BLaER1 (cell line): ENCODE data around the gene GOLGA6L10.
"Not testable (repeated sequence)": the region's sequence is repeated elsewhere in the genome, so short reads cannot be mapped to it uniquely, and the experiment has no call there.

Experiments
- H3K27ac ChIP-seq: shearing (Covaris generic); formaldehyde crosslinking; 2 replicates; pipeline ENCODE4 v1.8.1; 2022
- H3K27me3 ChIP-seq: shearing (Covaris generic); formaldehyde crosslinking; 2 replicates; pipeline ENCODE4 v1.8.1; 2022
- H3K36me3 ChIP-seq: shearing (Covaris generic); formaldehyde crosslinking; 2 replicates; pipeline ENCODE4 v1.8.1; 2022
- H3K4me1 ChIP-seq: shearing (Covaris generic); formaldehyde crosslinking; 2 replicates; pipeline ENCODE4 v1.8.1; 2022
- H3K4me2 ChIP-seq: shearing (Covaris generic); formaldehyde crosslinking; 2 replicates; pipeline ENCODE4 v1.8.1; 2022
- H3K4me3 ChIP-seq: shearing (Covaris generic); formaldehyde crosslinking; 2 replicates; pipeline ENCODE4 v1.8.1; 2022
- H3K9ac ChIP-seq: shearing (Covaris generic); formaldehyde crosslinking; 2 replicates; pipeline ENCODE4 v1.8.1; 2022
- H3K9me3 ChIP-seq: shearing (Covaris generic); formaldehyde crosslinking; 2 replicates; pipeline ENCODE4 v1.8.1; 2022
- H4K20me1 ChIP-seq: shearing (Covaris generic); formaldehyde crosslinking; 2 replicates; pipeline ENCODE4 v1.8.1; 2022
- Cebpa-rat ChIP-seq: shearing (Covaris generic); IDR thresholded peaks from 2 replicates; pipeline ENCODE4 v1.8.1; 2022

The GOLGA6L10 gene, protein sequence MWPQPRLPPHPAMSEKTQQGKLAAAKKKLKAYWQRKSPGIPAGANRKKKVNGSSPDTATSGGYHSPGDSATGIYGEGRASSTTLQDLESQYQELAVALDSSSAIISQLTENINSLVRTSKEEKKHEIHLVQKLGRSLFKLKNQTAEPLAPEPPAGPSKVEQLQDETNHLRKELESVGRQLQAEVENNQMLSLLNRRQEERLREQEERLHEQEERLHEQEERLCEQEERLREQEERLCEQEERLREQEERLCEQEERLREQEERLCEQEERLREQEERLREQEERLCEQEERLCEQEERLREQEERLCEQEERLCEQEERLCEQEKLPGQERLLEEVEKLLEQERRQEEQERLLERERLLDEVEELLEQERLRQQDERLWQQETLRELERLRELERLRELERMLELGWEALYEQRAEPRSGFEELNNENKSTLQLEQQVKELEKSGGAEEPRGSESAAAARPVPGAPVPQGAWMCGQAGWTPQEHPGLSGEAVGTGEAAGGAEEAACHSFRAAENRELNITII

DNA sequence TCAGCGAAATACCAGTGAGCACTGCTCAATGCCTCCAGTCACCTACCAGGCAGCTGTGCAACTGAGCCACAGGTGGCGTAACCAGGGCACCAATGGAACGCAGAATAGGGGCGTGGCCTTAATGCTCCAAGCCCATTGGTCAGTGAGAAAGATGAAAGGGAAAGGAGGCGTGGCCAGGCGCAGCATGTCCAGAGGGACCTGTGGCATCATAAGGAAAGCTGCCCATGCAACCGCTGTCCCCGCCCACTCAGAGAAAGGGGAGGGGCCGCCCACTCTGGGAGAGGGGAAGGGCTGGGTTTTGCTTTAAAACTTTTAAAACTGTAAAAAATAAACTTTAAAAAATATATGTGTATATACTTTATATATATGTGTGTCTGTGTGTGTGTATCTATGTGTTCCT is at the start of gene GOLGA6L10:
TSS of gene GOLGA6L10 (minus strand) at position 101 of the 400 bp plus-strand sequence. CDS start at position 1, 100 bp downstream.
- not testable (repeated sequence) for H3K4me1 ChIP-seq, H3K27ac ChIP-seq, H4K20me1 ChIP-seq, H3K27me3 ChIP-seq, H3K9me3 ChIP-seq, H3K9ac ChIP-seq, H3K4me2 ChIP-seq, H3K36me3 ChIP-seq, H3K4me3 ChIP-seq

DNA sequence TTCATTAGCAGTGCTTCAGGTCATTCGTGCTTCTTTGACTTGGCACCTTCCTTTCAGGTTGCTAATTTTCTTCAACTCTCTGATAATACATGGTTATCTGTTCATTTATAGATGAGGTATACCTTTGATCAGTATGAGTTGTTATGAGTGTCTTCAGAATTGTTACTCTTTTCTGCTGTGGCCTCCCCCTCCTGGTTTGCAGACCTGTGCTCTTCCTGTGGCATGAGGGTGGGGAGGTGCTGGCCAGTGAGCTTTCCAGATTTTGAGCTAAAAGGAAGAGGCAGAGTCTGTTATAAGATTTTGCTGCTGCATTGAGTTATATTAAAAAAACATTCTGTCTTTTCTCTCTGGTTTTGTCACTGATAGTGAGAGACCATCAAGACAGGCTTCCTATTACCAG is 49.5 kb upstream of the GOLGA6L10 start:
- peaks cover 13% of the 10 kb centered on the region for H3K4me1 ChIP-seq
- no peaks in the 10 kb centered on the region for H3K36me3 ChIP-seq
- peak overlapping the region; percentile 51; the same call in 1 of the 2 replicates for H3K4me2 ChIP-seq
- peaks cover 7% of the 10 kb centered on the region; the same call in 1 of the 2 replicates for H3K9me3 ChIP-seq
- H3K27ac ChIP-seq, result no peak overlapping the region
- peaks cover 22% of the 10 kb centered on the region for H4K20me1 ChIP-seq
- no peak overlapping the region for H3K9ac ChIP-seq
- TF ChIP-seq Cebpa-rat, result no peak
- H3K27me3 ChIP-seq, result no peaks in the 10 kb centered on the region
- H3K4me3 ChIP-seq, result no peak overlapping the region

DNA sequence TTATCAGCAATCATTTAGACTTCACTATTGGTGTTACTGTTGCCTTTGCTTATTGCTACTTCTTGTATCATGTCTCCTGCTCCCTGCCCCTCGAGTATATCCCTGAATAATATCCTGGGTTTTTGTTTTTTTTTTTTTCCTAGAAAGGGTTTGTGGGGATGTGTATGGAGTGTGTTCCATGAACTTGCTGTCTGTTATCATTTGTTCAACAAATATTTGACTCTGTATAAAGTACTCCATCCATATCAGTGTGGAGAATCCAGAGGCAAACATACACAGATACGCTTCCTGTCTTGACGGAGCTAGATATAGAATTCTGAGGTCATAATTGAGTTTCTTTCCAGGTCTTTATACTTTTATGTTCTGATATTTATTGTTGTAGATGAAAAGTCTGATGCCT is 48.5 kb upstream of the GOLGA6L10 start:
- no peaks in the 10 kb centered on the region for H3K27me3 ChIP-seq
- peaks cover 13% of the 10 kb centered on the region for H3K4me1 ChIP-seq
- TF ChIP-seq Cebpa-rat, result no peak
- H3K4me2 ChIP-seq, result no peak overlapping the region
- H4K20me1 ChIP-seq, result peaks cover 26% of the 10 kb centered on the region
- H3K9me3 ChIP-seq, result peaks cover 7% of the 10 kb centered on the region; the same call in 1 of the 2 replicates
- no peaks in the 10 kb centered on the region for H3K36me3 ChIP-seq
- no peak overlapping the region for H3K4me3 ChIP-seq
- H3K9ac ChIP-seq, result no peak overlapping the region
- H3K27ac ChIP-seq, result no peak overlapping the region

DNA sequence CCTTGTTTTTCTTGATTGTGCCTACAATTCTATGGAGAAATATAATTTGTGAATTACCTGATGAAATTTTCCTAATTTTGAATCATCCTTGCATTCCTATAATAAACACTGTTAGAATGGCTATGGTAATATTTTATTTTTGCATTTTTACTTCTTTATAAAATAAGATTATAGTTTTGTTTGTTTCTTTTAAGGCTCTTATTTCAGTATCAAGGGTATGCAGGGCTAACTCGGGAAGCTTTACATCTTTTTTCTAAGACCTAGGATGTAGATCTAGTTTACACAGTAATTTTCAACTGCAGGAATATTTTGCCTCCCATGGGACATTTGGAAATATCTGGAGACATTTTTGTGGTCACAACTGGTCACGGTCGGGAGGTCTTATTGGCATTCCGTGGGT is 46.5 kb upstream of the GOLGA6L10 start:
- not testable (repeated sequence) for H3K27me3 ChIP-seq, H3K36me3 ChIP-seq, H3K4me3 ChIP-seq, H3K9ac ChIP-seq, H3K9me3 ChIP-seq, H3K4me2 ChIP-seq, H3K27ac ChIP-seq
- H4K20me1 ChIP-seq, result peaks cover 26% of the 10 kb centered on the region
- peaks cover 13% of the 10 kb centered on the region for H3K4me1 ChIP-seq

DNA sequence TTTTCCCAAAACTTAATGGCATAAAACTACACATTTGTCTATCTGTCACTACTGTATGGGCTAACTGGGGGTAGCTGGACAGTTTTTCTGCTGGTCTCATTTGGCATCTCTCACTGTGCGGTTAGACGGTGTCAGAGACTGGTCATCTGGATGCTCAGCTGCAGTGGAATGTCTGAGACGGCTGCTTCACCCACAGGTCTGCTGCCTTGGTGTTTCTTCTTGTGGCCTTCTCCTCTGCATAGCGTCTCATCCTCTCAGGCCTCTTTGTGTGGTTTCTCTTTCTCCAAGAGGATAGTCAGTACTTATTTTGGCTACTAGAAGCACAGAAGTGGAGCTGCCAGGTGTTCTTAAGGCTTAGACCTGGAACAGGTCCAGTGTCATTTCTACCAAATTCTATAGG is 44.4 kb upstream of the GOLGA6L10 start:
- peaks cover 2% of the 10 kb centered on the region for H3K4me1 ChIP-seq
- TF ChIP-seq Cebpa-rat, result no peak

DNA sequence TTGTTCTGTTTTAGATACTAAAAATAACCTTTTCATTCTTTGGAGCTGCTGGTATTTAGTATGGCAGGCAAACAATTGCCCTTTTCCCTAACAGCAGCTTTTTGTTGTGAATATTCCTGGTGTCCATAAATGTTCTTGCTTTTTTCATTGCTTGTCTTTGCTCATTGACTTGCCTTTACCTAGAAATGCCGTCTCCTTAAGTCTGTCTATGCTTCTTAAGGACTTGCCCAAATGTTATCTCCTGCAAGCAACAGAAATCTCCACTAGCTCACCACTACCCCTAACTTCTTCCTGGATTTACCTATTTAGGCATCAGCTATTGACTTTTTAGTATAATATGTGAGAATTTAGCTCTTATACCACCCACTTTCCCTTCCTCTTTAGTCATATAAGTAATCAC is 42.8 kb upstream of the GOLGA6L10 start:
- H3K9ac ChIP-seq, H3K27ac ChIP-seq, H3K4me2 ChIP-seq, H3K9me3 ChIP-seq, H3K4me1 ChIP-seq, H3K4me3 ChIP-seq, H3K36me3 ChIP-seq, H3K27me3 ChIP-seq: not testable (repeated sequence)
- H4K20me1 ChIP-seq, result peaks cover 15% of the 10 kb centered on the region

More for the DNA sequence above, 44.4 kb upstream of the GOLGA6L10 start:
- Histone ChIP-seq H3K9me3 (peaks cover 7% of the 10 kb centered on the region; the same call in 1 of the 2 replicates), H3K9ac (no peak overlapping the region), H3K4me2 (no peak overlapping the region), H3K4me3 (no peak overlapping the region), H4K20me1 (peaks cover 20% of the 10 kb centered on the region), H3K27me3 (no peaks in the 10 kb centered on the region), H3K27ac (no peak overlapping the region), H3K36me3 (no peaks in the 10 kb centered on the region)

DNA sequence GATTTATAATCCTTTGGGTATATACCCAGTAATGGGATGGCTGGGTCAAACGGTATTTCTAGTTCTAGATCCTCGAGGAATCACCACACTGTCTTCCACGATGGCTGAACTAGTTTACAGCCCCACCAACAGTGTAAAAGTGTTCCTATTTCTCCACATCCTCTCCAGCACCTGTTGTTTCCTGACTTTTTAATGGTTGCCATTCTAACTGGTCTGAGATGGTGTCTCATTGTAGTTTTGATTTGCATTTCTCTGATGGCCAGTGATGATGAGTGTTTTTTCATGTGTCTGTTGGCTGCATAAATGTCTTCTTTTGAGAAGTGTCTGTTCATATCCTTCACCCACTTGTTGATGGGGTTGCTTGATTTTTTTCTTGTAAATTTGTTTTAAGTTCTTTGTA is 40.9 kb upstream of the GOLGA6L10 start:
- not testable (repeated sequence) for H3K27ac ChIP-seq, H3K36me3 ChIP-seq, H3K27me3 ChIP-seq, H3K4me3 ChIP-seq, H3K9me3 ChIP-seq, H3K9ac ChIP-seq, H3K4me2 ChIP-seq, H3K4me1 ChIP-seq
- H4K20me1 ChIP-seq, result peaks cover 13% of the 10 kb centered on the region

DNA sequence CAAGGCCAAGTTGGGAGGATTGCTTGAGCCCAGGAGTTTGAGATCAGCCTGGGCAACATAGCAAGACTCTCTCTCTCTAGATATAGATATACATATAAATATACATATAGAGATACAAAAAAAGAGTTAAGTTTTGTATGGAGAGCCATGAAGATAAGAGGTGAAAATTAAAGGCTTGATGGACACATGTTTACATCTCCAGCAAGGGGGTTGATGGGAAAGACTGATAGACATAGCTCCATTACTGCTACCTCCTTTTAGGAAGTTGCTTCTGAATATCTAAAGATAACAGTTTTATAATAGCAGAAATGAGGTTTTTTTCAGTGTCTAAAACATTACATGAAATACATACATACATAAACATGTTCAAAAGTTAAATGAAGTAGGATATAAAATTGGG is 37.9 kb upstream of the GOLGA6L10 start:
- not testable (repeated sequence) for H3K4me1 ChIP-seq, H3K4me3 ChIP-seq, H3K36me3 ChIP-seq, H3K9me3 ChIP-seq, H4K20me1 ChIP-seq, H3K27ac ChIP-seq, H3K27me3 ChIP-seq, H3K4me2 ChIP-seq, H3K9ac ChIP-seq

DNA sequence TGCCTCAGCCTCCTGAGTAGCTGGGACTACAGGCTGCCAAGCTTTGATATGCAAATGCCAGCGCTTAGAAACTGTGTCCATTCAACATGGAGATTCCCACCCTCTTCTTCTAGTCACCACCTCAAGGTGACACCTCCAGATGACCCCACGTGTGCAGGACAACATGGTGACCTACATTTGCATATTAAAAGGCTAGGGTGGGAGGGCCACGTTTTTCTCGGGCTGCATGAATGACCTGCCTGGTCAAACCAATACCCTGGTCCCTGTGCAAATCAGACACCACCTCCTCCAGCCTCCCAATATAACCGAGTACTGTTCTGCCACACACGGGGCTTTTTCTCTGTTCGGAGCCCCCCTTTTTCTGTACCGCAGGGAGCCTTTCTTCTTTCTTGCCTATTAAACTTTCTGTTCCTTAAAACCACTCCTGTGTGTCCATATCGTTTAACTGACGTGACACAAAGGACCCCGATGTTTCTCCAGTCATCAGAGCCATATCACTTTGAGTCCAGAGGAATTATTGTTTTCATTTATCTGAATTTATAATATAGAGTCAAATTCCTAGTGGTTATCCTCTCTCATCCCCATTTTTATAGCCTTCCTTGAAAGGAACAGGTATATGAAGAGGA is 32.2 kb upstream of the GOLGA6L10 start:
- not testable (repeated sequence) for H3K27me3 ChIP-seq, H3K27ac ChIP-seq, H3K9me3 ChIP-seq, H3K9ac ChIP-seq, H3K36me3 ChIP-seq, H3K4me3 ChIP-seq
- Histone ChIP-seq H4K20me1 (peaks cover 17% of the 10 kb centered on the region; the same call in 1 of the 2 replicates), H3K4me2 (peak overlapping the region; percentile 24; the same call in 1 of the 2 replicates), H3K4me1 (peaks cover 23% of the 10 kb centered on the region)

DNA sequence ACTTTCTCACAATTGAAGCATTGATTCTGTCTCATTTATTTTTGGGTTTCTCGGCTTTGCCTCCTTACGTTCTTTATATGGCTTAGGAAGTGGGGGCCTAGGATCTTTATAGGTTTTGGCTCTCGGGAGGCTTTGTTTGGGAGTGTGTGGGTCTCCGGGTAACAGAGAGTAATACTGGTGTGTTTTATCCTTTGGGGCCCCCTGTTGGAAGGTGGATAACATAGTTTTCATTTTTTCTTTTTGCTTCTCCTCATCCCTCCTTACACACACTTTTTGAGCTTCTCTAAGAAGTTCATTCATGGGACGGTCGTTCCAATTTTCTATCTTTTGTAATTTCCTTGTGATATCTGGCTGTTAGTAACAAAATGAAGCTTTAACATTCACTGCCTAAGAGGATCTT is 30.3 kb upstream of the GOLGA6L10 start:
- not testable (repeated sequence) for H3K36me3 ChIP-seq, H3K4me3 ChIP-seq, H3K4me2 ChIP-seq, H3K27ac ChIP-seq, H3K9me3 ChIP-seq, H3K27me3 ChIP-seq, H3K9ac ChIP-seq
- H4K20me1 ChIP-seq, result peaks cover 17% of the 10 kb centered on the region; the same call in 1 of the 2 replicates
- peaks cover 23% of the 10 kb centered on the region for H3K4me1 ChIP-seq

DNA sequence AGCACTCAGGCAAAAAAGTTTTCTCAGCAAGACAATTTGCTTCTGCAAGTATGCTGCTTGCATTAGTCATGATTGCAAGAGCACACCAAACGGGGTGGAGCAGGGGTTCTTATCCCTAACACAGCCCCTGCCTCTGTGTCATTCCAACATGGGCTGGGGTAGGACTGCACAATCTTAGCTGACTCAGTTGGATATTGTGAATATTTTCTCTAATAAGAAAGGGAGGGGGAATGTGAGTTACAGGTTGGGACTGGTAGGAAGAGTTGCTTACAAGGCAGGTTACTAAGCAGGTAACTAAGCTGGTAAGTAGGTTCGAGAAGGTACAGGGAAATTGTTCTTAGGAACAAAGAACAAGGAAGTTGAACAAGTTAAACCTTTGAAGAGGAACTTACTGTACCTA is 24.4 kb upstream of the GOLGA6L10 start:
- not testable (repeated sequence) for H3K4me1 ChIP-seq, H3K9ac ChIP-seq, H3K4me2 ChIP-seq, H3K4me3 ChIP-seq, H3K27ac ChIP-seq, H4K20me1 ChIP-seq, H3K27me3 ChIP-seq
- Histone ChIP-seq H3K9me3 (peaks cover 17% of the 10 kb centered on the region; the same call in 1 of the 2 replicates), H3K36me3 (peaks cover 10% of the 10 kb centered on the region)
